GM18508 (cell line): ENCODE measurements around the gene DHRS1.

Experiments
- ATAC-seq: cut with Tn5 transposase; IDR thresholded peaks from one replicate; pipeline ENCODE4 v1.9.1; 2021; ENCODE audit warnings: moderate number of reproducible peaks; ENCODE audit not compliant: insufficient read depth, unreplicated experiment

Gene DHRS1

DNA sequence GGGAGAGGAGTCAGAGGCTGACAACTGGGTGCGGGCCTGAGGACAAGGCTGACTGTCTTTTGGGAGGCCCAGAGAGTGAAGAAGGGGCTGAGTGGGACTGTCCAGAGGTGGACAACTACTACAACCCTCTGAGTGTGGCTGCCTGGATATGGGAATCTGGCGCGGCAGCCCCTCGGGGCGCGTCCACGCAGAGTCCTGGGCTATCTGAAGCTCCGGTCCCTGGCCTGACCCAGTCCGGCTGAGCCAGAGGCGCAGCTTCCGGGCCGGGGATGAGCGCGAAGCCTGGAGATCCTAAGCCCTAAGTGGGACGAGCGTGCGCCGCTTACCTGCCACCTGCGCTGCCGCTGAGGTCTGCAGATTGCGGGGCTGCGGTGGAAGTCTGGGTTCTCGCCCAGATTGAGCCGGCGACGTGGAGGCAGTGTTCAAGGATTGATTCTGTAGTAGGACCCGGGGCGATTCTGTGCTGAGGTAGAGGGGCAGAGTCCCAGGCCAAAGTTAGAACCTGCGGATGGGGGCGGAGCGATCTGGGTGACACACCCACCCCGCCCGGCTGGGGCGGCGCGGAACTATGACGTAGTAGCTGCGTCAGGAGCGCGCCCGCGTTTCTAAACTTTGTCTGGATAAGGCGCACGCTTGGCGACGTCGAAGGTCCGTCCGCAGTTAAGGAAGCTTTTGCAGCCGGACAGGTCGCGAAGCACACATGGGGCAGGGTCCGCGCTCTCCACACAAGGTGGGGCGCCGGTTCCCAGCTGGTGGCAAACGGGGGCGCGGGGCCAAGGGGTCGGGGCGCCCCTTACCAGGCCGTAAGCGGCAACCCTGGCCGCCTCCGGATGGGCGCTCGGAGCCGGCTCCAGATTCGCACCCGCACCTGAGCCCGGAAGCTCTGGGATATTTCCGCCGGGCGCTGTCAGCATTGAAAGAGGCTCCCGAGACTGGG is at the start of gene DHRS1, which contains the start of gene NOP9:
Gene DHRS1, minus strand, starts transcription at position 526 of the 937 bp plus-strand sequence. CDS start 674 bp downstream, outside the sequence.
Gene NOP9, plus strand, starts transcription at position 596 of the 937 bp plus-strand sequence. Its CDS starts 105 bp downstream, at position 701.
- ATAC-seq = no peak

DNA sequence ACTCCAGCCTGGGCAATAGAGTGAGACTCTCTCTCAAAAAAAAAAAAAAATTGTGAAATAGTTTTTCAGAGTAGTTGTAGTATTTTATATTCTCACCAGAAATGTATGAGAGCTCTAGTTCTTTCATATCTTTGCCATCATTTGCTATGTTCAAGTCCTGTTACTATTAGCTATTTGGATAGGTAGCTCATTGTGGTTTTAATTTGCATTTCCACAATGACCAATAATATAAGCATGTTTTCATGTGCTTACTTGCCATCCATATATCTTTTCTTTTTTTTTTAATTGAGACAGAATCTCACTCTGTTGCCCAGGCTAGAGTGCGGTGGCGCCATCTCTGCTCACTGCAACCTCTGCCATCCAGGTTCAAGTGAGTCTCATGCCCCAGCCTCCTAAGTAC is 48.6 kb upstream of the DHRS1 start:
- ATAC-seq = no peak

DNA sequence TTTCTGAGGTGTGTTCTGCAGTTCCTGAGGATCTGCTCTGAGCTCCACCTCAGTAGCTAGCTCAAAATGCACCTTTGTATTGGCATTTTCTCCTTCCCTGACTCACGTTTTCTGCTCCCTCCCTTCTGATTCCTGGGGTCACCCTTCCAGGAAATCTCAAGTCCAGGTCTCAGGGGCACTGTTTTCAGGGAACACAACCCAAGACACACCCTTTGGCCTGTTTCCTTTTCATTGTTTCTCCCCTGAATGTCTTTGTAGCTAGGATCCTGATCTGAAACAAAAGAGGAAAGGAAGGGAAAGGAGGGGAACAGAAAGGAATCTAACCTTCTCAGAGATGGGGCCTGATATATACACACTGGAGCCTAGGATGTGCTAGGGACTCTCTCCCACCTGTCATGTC is 47.6 kb upstream of the DHRS1 start:
- no peak for ATAC-seq

DNA sequence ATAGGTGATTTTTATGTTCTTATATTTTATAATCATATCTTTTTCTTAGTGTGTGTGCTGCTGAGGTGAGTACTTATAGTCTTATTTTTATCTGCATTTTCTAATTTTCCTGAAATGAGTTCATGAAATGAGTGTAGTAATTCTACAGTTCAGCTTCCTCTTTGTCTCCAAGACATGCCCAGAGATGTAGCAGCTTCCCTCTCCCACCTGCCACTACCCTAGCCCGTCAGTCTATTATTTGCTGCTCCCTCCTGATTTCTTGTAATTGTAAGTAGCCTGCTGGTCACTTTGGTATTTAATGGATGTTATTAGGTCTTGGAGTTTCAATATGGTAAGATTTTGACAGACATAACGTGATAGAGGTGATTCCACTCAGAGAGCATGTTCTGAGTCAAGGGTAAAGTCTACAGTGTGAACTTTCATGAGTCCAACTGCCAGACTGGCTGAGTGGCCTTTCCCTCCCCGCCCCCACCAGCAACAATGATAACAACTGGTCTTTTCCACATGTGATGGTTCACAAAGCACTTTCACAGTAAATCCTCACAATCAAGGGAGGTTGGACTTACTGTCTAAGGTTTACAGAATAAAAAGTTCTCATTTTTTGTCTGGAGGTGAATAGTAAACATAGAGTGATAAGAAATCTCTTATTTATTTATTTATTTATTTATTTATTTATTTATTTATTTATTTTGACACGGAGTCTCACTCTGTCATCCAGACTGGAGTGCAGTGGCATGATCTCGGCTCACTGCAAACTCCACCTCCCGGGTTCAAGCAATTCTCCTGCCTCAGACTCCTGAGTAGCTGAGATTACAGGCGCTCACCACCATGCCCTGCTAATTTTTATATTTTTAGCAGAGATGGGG is 44.4 kb upstream of the DHRS1 start:
- ATAC-seq = no peak

DNA sequence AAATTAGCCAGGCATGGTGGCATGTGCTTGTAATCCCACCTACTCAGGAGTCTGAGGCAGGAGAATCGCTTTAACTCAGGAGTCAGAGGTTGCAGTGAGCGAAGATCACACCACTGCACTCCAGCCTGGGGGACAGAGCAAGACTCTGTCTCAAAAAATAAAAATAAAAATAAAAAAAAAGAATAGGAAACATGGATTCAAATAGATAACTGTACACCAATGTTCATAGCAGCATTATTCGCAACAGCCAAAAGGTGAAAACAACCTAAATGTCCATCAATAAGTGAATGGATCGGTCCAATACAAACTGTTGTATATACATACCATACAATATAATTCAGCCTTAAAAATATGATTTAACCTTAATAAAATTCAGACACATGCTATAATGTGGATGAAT is 43.3 kb upstream of the DHRS1 start:
- no peak for ATAC-seq

DNA sequence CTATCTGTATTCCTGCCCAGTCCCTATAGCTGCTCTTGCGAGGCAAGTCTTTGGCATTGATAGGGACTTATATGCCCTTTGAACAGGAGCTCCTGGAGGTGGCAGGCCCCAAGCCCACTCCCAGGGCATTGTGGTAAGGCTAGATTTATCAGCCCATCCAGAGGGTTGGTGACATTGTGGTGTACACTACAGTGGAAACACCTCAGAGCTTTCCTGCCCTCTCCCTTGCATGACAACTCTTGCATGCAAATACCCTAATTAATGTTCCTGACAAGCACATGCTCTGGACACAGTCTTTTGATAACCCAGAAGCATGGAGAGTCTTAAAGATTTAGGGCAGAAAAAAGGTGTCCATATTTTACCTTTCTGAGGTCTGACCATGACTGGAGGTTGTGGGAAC is 41.0 kb upstream of the DHRS1 start:
- no peak for ATAC-seq

DNA sequence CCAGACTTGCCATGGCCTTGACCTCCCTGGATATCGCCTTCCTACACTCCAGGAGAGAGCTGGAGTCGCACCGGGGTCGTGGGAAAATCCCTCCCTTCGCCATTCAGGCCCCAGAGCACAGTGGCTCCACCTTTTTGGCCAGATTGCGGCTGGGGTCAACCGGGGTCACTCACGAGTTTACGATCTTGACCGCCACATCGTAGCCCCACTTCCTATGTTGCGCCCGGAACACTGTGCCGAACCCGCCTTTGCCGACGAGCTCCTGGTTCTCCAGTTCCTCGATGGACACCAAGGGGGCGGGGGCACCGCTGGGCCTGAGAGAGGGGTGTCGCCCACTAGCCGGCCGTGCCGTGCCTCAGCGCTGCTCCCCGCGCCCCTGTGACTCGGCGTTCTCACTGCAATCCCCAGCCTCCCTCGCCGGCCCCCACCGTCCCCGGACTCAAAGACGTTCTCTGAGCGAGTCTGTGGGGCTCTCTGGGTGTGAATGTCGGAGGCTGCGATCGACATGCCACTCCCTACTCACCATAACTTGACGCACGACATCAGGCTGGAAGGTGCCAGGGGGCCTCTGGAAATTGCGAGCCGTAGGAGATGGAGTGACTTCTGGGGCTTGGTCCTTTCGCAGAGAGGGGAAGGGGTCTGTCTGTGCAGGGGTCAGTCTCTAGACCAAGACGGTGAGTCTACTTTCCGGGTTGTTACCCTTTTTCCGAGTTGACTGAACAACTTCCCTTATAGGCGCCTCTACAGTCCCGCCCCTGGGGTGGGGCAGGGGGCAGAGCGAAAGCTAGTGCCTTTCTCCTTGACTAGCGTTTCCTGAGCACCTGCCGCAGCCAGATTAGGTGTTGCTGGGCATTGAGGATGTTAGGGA is 39.9 kb upstream of the DHRS1 start, which contains the start of gene RIPK3:
Gene RIPK3, minus strand, starts transcription at position 708 of the 868 bp plus-strand sequence. Its CDS starts 165 bp downstream, at position 543.
- ATAC-seq = no peak

DNA sequence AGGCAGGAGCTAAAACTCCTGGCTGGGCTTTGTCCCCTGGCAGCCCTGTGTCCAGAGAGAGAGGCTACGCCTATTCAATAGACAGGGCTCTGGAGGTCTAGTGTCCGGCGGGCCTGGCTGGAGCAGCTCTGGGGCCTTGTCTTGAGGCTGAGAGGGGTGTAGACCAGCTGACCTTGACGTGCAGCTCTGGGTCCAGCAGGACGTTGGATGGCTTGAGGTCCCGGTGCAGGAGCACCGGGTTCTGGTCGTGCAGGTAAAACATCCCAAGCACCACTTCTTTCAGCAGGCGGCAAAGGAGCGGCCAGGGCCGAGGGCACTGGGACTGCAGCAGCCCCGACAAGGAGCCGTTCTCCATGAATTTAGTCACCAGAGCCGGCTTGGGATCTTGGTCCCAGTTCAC is 39.3 kb upstream of the DHRS1 start:
- no peak for ATAC-seq

DNA sequence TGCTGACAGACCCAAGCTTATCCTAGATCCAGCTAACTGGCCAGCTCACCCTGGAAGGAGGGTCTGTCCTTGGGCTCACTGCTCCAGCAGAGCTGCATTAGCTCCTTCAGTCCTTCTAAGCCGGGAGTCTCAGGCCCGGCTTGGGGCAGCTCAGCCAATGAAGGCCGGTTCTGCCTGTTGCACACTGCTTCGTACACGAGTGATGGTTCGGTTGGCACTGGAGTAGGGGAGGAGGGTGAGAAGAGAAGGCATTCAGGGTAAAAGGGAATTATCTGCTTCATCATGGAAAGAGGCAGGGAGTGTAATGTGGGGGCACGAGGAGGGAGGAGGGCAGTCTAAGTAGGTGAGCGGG is 38.2 kb upstream of the DHRS1 start:
- no peak for ATAC-seq

DNA sequence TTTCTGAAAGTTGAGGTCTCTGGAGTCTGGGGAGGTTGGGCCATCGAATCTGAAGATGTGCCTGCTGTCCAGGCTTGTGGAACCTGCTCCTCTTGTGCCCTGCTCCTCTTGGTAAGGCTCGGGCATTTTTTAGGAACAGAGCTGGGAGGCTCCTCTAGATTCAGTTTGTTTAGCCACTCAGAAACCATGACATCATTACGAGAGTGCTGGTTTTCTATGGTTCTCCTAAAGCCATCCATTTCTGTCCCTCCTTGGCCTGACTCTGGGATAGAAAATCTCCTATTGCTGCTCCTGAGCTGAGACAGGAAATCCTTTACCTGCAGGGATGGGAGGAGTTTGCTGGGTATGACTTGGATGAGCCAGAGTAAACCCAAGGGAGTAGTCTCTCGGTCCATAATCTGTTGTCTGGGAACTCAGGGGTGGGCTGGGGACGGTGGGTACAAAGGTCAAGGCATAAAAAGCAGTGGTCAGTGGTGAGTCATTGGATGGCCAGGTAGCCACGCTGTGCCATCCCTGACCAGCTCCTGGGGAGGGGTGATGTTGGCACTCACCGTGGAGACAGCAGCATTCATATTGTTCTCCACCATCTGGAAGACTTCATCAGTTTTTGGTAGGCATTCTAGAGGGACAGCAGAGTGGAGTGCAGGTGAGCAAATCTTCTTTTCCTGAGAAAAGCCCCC is 37.7 kb upstream of the DHRS1 start:
- no peak for ATAC-seq

DNA sequence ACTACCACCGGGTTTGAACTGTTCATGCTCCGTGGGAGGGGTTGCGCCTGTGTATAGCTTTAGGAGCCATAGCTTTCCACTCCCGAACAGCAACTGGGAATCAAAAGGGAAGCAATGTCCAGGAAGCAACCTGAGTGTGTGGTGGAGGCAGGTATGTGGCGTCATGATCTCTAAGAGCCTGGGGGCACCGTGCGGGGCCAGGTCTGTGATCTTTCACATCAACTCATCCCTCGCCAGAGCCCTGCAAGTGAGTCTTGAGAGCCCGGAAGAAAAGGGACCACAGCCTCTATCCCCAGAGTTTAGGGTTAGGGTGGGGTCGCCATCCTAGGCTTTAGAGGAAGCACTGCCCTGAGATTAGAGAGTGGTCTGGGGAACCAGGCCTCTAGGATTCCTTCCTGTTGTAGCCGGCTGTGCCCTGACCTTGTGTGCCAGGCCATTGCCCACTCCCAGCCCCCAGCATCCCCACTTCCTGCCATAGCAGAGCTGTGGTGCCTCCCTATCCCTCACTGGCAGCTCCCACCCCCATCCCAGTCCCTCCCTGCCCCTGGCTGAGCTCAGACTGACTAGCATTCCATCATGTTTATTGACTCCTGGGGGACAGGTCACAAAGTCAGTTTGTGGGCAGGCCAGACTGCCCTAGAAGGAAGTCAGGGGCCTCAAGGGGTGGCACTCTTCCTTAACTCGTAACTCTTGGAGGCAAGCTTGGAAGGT is 36.0 kb upstream of the DHRS1 start:
- no peak for ATAC-seq

DNA sequence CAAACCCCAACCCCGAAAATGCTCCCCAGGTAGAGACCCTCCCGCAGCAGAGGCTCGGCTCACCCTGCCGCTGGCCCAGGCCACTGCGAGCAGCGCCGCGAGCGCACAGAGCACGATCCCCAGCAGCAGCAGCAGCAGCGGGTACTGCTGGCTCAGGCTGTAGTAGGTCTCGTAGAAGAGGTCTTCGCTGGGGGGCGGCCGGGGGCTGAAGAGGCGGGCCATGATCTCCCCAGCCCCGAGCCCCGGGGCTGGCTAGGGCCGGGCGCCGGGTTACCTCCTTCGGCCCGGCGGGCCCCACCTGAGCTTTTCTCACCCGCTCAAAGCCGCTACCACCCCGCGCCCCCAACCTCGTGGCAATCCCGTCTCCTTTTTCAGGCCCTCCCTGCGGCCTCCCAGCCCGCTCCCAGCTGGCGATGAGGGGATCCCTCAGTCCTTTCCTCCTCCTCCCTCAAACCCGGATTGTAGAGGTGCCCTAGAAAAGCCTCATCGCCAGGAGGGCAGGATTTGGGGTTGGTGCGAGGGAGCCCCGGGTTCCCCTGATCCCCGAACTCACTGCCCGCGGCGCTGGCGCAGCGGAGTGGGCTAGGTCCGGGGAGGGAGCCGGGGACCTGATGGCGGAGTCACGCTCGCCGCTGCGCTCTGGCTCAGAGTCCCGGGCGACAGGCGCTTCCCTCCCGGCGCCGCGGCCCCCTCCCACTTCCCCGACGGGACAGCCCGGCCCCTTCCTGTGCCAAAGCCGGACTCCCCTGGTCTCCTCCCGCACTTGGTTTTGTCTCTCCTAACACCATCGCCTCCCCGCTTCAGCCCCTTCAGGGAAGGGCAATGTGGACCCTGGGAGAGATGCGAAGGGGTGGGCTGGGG is 35.1 kb upstream of the DHRS1 start, which contains the start of gene ADCY4:
Gene ADCY4, minus strand, starts transcription at position 641 of the 861 bp plus-strand sequence. Its CDS starts 419 bp downstream, at position 222.
- no peak for ATAC-seq

DNA sequence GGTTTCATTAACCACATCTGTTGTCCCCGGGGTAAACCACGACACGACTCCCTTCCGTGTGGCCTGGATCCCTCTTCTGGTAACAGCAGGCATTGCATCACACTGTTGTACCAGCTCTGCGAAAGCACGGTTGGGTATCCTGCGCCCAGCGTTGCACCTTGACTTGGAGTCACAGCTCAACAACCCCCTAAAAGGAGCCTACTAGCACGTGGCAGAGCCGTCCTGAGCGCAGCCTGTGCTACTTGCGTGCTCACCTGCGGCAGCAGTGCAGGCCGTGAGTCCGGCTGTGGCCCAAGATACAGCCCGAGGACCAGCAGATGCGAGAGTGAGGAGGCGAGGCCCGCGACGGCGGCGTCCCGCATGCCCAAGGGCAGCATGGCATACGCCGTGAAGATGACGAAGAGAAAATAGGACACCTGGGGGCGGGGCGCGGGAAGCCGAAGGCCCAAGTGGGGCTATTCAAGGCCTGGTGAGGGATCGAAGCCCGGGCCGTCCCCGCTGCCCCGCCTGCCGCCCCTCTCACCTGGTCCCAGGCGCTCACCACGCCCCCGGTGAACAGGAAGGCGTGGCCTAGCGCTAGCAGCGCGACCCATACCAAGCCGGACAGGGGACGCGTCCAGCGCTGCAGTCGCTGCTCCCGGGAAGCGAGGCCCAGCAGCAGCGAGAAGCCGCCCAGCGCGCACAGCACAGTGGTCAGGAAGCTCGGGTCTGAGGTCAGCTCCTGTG is 32.9 kb upstream of the DHRS1 start:
- ATAC-seq = peak; percentile 51

DNA sequence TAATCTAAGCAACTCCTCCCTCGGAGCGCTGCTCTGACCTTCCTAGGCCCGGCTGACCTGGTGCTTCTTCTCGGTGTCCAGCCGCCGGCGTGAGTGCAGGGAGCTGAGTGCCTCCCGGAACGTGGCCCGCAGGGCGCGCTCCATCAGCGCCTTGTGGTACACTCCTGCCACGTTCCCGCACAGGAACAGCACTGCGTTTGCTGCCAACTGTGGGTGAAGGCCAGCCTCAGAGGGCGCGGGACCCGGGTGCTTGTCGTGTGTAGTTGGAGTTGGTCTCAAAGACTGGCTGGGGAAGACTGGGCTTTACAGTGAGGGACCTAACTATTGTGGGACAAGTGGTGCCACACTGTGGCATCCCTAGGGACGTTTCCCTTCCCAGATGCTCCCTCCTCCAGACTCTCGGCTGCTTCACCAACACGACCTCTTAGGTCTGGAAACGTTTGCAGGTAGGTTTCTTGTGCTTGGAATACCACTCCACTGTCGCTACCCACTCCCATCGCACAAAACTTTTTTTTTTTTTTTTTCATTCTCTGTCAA is 32.2 kb upstream of the DHRS1 start:
- no peak for ATAC-seq

DNA sequence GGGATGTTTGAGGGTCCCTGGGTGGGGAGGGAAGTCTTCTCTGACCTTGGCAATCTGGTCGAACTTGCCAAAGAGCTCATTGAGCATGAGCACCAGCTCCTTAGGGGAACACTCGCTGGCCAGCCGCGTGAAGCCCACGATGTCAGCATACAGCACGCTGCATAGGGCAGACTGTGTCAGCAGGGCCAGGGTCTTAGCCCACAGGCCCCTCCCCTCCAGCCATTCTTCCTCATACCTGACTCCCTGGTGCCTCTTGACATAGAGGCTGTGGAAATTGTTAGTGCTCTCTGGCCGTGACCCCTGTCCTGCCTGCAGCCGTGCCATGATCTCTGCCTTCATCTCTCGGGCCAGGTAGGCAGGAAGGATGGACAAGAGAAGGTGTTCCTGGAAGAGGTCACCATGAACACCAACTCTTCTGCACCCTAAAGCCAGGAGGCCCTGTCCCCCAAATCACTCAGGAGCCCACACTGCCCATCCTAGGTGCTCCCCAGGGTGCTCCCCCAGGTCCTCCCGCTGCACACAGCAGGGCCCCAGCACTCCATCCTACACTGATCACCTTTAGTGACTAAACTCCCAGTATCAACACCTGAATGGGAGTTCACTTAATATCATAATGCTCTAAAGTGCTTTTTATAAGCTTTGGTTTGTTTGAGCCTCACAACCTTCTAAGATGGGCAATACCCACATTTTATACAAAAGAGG is 31.5 kb upstream of the DHRS1 start:
- ATAC-seq = no peak

DNA sequence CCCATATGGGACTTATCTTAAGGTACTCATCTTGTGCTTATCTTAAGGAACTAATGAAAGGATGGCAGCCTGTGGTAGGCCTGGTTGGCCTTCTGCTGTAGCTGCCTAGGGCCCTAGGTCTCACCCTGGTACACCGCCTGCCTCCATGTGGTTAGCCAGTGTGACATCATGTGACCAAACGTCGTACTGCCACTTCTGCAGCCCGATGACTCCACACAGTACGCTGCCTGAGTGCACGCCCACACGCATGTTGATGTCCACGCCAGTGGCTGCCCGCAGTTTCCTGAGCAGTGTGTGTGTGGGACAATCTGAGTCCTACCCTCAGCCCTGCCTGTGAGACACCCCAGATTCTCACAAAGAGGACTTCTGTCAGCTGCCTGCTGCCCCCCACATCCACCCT is 30.2 kb upstream of the DHRS1 start:
- no peak for ATAC-seq
